ENCODE measurements around the gene C2CD4B.
A peak's percentile ranks its signal among the peaks of the same experiment; 100 is the strongest.

C2CD4B gene

DNA sequence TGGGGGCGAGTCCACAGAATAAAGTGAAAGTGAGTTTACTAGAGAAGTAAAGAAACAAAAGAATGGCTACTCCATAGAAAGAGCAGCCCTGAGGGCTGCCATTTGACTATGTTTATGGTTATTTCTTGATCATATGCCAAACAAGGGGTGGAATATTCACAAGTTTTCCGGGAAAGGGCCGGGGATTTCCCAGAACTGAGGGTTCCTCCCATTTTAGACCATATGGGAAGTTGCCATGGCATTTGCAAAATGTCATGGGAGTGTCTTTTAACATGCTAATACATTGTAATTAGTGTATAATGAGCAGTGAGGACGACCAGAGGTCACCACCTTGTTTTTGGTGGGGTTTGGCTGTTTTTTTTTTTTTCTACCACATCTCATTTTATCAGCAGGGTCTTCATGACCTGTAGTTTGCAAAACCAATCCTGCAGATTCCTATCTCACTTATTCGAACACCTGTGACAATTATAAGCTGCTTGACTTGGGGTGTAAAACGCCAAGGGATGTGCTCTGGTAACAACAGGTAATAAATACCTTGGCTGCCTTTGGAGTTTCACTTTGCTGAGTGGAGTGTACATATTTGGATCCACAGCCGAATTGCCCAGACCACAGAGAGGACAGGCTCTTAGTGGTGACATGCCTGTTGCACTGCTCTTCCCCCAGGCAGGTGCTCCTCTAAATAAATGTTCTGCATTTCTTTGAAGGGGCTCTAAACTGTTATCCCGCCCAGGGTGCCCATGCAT, 43.6 kb downstream of the C2CD4B start:
- Histone ChIP-seq H3K4me3 (ENCODE audit: low read depth in 1 of 5, low read length in 5 of 5) (no peak overlapping the region), H3K27me3 (ENCODE audit: control insufficient read depth in 5 of 5, insufficient read depth in 4 of 5, low read length in 5 of 5) (no peaks in the 10 kb centered on the region), H3K27ac (ENCODE audit: low read depth, low read length) (no peak overlapping the region), H3K9me3 (ENCODE audit: control insufficient read depth in 5 of 5, low read length in 5 of 5) (no peaks in the 10 kb centered on the region), H3K9ac (ENCODE audit: low read length in 5 of 5) (no peak overlapping the region), H3K4me1 (ENCODE audit: control insufficient read depth in 5 of 5, insufficient read depth in 5 of 5, low read length in 5 of 5) (peaks cover 5 to 28% (median 13%) of the 10 kb centered on the region in 5 donors), H3K36me3 (ENCODE audit: control insufficient read depth in 5 of 5, insufficient read depth in 5 of 5, low read length in 5 of 5) (no peaks in the 10 kb centered on the region)

DNA sequence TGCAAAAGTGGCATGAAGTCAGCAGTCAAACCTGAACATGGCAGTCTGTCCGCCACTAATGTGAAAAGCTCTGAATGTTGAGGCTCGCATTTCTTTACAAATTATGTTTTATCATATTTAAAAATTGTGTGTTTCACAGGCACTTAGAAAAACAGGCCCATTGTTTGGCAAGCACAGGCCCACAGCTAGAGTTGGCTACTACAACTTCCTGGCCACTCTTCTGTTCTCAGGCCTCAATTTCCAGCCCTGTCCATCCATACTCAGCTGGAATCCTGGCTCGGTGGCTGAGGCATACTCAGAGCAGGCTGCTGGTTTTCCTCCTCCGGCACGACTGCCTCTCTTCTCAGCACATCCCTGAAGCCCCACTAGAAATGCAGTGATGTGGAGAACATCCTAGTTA, 44.3 kb downstream of the C2CD4B start:
- H3K36me3 ChIP-seq (ENCODE audit: control insufficient read depth in 5 of 5, insufficient read depth in 5 of 5, low read length in 5 of 5): no peaks in the 10 kb centered on the region
- H3K4me1 ChIP-seq (ENCODE audit: control insufficient read depth in 5 of 5, insufficient read depth in 5 of 5, low read length in 5 of 5): peaks cover 5 to 28% (median 13%) of the 10 kb centered on the region in 5 donors
- H3K9me3 ChIP-seq (ENCODE audit: control insufficient read depth in 5 of 5, low read length in 5 of 5): no peaks in the 10 kb centered on the region
- no peak overlapping the region for H3K27ac ChIP-seq (ENCODE audit: low read depth, low read length)
- no peak overlapping the region for H3K9ac ChIP-seq (ENCODE audit: low read length in 5 of 5)
- H3K27me3 ChIP-seq (ENCODE audit: control insufficient read depth in 5 of 5, insufficient read depth in 4 of 5, low read length in 5 of 5): no peaks in the 10 kb centered on the region
- no peak overlapping the region for H3K4me3 ChIP-seq (ENCODE audit: low read depth in 1 of 5, low read length in 5 of 5)

DNA sequence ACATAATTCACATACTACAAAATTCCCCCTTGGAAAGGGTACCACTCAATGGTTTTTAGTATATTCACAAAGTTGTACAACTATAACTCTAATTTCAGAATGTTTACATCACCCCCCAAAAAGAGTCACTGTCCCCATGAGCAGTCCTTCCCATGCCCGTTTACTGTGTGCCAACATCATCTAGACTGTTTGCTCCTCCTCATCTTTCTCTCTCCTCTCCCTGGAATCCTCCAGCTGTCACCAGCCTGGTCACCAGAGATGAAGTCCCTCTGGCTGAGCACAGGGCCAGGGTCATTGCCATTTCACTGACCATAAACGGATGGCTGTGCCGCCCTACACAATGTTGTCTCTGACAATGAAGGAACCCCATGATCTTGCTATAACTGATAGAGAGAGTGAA, 45.2 kb downstream of the C2CD4B start:
- H3K27ac ChIP-seq (ENCODE audit: low read depth, low read length): peak overlapping the region; percentile 70
- peak overlapping the region in 1 of 5 donors; percentile 58 for H3K9ac ChIP-seq (ENCODE audit: low read length in 5 of 5)
- no peaks in the 10 kb centered on the region for H3K36me3 ChIP-seq (ENCODE audit: control insufficient read depth in 5 of 5, insufficient read depth in 5 of 5, low read length in 5 of 5)
- no peak overlapping the region for H3K4me3 ChIP-seq (ENCODE audit: low read depth in 1 of 5, low read length in 5 of 5)
- no peaks in the 10 kb centered on the region for H3K9me3 ChIP-seq (ENCODE audit: control insufficient read depth in 5 of 5, low read length in 5 of 5)
- peaks cover 5 to 27% (median 13%) of the 10 kb centered on the region in 5 donors for H3K4me1 ChIP-seq (ENCODE audit: control insufficient read depth in 5 of 5, insufficient read depth in 5 of 5, low read length in 5 of 5)
- no peaks in the 10 kb centered on the region for H3K27me3 ChIP-seq (ENCODE audit: control insufficient read depth in 5 of 5, insufficient read depth in 4 of 5, low read length in 5 of 5)

DNA sequence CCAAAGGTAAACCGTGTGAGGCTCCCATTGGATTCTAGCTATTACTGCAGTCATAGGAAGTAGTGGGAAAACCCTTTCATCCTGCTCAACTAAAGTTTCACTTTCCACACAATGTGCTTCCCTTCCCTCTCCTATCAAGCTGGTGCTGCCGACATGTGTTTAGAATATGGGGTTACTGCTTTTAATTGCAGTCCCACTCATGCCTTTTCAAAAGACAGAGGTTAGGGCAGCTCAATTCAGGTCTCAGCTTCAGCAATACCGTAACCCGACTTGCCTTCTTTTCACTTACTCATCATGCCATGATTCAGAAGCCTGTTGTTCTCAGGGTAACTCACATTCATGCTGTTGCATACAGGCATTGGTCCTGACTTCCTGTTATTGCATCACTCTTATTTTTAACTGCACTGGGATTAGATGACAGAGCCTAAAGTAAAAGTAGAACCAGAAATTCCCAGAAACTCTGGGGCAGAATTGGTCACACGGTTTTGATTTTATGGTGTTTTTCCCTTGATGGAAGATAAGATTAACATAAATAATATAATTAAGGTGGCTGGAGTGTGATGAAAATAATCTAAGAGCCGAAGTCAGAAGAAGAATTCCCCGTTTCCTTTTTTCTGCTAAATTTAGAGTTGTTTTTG, 45.7 kb downstream of the C2CD4B start:
- peaks cover 5 to 22% (median 12%) of the 10 kb centered on the region in 5 donors for H3K4me1 ChIP-seq (ENCODE audit: control insufficient read depth in 5 of 5, insufficient read depth in 5 of 5, low read length in 5 of 5)
- no peaks in the 10 kb centered on the region for H3K36me3 ChIP-seq (ENCODE audit: control insufficient read depth in 5 of 5, insufficient read depth in 5 of 5, low read length in 5 of 5)
- H3K27me3 ChIP-seq (ENCODE audit: control insufficient read depth in 5 of 5, insufficient read depth in 4 of 5, low read length in 5 of 5): no peaks in the 10 kb centered on the region
- peak overlapping the region; percentile 14 to 60 (median 46) for H3K4me3 ChIP-seq (ENCODE audit: low read depth in 1 of 5, low read length in 5 of 5)
- H3K9ac ChIP-seq (ENCODE audit: low read length in 5 of 5): peak overlapping the region; percentile 5 to 58 (median 34)
- H3K9me3 ChIP-seq (ENCODE audit: control insufficient read depth in 5 of 5, low read length in 5 of 5): no peaks in the 10 kb centered on the region
- peak overlapping the region; percentile 70 for H3K27ac ChIP-seq (ENCODE audit: low read depth, low read length)

DNA sequence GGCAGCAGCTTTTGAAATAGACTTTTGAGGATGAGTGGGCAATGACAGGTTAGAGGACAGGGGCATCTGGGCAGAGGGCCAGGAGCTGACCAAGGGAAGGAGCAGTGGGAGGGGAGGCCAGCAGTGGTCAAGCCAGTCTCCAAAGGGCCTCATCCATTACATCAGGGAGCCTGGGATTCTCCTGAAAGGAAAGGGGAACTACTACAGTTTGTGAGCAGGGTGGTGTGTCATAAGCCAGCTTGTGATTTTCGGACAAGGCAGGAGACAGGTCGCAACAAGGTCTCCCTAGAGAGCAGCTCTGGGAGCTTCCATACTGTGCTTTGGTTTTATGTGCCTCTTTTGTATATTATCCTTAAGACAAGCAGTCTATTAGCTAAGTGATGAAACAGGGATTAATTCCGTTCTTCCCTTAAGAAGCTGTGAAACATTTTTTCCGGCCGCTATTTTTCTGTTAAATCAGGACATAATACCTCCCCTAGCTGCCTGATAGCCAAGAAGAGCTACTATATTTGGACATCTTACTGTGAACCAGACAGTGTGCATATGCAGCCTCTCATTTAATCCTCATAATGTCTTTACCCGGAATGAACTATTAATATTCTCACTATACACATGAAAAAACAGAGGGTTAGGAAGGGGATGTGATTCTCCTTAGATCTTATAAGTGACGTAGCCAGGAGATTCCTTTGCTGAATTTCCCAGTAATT, 46.4 kb downstream of the C2CD4B start:
- Histone ChIP-seq H3K4me3 (ENCODE audit: low read depth in 1 of 5, low read length in 5 of 5) (peak overlapping the region; percentile 14 to 60 (median 46)), H3K36me3 (ENCODE audit: control insufficient read depth in 5 of 5, insufficient read depth in 5 of 5, low read length in 5 of 5) (no peaks in the 10 kb centered on the region), H3K9me3 (ENCODE audit: control insufficient read depth in 5 of 5, low read length in 5 of 5) (no peaks in the 10 kb centered on the region), H3K27ac (ENCODE audit: low read depth, low read length) (peak overlapping the region; percentile 70), H3K27me3 (ENCODE audit: control insufficient read depth in 5 of 5, insufficient read depth in 4 of 5, low read length in 5 of 5) (no peaks in the 10 kb centered on the region), H3K4me1 (ENCODE audit: control insufficient read depth in 5 of 5, insufficient read depth in 5 of 5, low read length in 5 of 5) (peaks cover 5 to 20% (median 7%) of the 10 kb centered on the region in 5 donors), H3K9ac (ENCODE audit: low read length in 5 of 5) (peak overlapping the region in 3 of 5 donors; percentile 5 to 36 (median 21))

DNA sequence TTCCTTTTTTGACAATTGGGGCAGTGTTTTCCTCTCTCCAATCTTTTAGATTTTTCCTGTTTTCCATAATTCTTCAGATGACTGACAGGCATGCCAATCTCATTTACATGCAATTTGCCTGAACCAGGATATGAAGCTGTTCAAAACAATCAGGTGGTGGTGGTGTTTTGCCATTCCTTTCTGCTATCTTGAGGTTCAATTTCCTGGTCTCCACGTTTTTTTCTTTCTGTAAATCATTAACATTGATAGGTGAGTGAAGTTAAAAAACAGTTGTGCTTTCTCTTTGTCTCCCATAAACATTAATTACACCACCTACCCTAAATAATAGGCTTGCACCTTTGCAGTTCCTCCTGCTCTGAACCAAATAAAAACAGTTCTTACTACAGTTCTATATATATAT, 49.2 kb downstream of the C2CD4B start:
- no peaks in the 10 kb centered on the region for H3K36me3 ChIP-seq (ENCODE audit: control insufficient read depth in 5 of 5, insufficient read depth in 5 of 5, low read length in 5 of 5)

More for the DNA sequence above, 49.2 kb downstream of the C2CD4B start:
- Histone ChIP-seq H3K27me3 (ENCODE audit: control insufficient read depth in 5 of 5, insufficient read depth in 4 of 5, low read length in 5 of 5) (no peaks in the 10 kb centered on the region), H3K27ac (ENCODE audit: low read depth, low read length) (no peak overlapping the region), H3K4me3 (ENCODE audit: low read depth in 1 of 5, low read length in 5 of 5) (no peak overlapping the region), H3K4me1 (ENCODE audit: control insufficient read depth in 5 of 5, insufficient read depth in 5 of 5, low read length in 5 of 5) (peaks cover 5 to 22% (median 9%) of the 10 kb centered on the region in 5 donors), H3K9me3 (ENCODE audit: control insufficient read depth in 5 of 5, low read length in 5 of 5) (no peaks in the 10 kb centered on the region), H3K9ac (ENCODE audit: low read length in 5 of 5) (no peak overlapping the region)

Data from subcutaneous abdominal adipose tissue (tissue), 5 donors.